NB4 (cell line): ENCODE data around the gene METRNL.
A peak's percentile ranks its signal among the peaks of the same experiment; 100 is the strongest.

ENCODE experiments used
- DNase-seq: peaks from one replicate; pipeline ENCODE4 v3.0.0; 2010; ENCODE audit warnings: low read depth
- H3K4me3 ChIP-seq: one replicate; pipeline ENCODE4 v1.5.1; 2011; ENCODE audit warnings: mild to moderate bottlenecking, low read depth, low read length, moderate library complexity
- MYC ChIP-seq: IDR thresholded peaks from 2 replicates; pipeline ENCODE4 v1.6.1; 2011; ENCODE audit warnings: low read depth, low read length
- POLR2A ChIP-seq: IDR thresholded peaks from 2 replicates; pipeline ENCODE4 v1.6.1; 2011; ENCODE audit warnings: mild to moderate bottlenecking; ENCODE audit not compliant: insufficient read length; ENCODE audit errors: extremely low read depth
- TF ChIP-seq, protein P1 (sequence below): IDR thresholded peaks from one replicate; pipeline ENCODE4 v1.5.1; 2012; ENCODE audit warnings: low read depth, low read length
- TF ChIP-seq, protein P2 (sequence below): IDR thresholded peaks from 2 replicates; pipeline ENCODE4 v1.6.1; 2011; ENCODE audit warnings: low read depth, low read length

METRNL gene

DNA sequence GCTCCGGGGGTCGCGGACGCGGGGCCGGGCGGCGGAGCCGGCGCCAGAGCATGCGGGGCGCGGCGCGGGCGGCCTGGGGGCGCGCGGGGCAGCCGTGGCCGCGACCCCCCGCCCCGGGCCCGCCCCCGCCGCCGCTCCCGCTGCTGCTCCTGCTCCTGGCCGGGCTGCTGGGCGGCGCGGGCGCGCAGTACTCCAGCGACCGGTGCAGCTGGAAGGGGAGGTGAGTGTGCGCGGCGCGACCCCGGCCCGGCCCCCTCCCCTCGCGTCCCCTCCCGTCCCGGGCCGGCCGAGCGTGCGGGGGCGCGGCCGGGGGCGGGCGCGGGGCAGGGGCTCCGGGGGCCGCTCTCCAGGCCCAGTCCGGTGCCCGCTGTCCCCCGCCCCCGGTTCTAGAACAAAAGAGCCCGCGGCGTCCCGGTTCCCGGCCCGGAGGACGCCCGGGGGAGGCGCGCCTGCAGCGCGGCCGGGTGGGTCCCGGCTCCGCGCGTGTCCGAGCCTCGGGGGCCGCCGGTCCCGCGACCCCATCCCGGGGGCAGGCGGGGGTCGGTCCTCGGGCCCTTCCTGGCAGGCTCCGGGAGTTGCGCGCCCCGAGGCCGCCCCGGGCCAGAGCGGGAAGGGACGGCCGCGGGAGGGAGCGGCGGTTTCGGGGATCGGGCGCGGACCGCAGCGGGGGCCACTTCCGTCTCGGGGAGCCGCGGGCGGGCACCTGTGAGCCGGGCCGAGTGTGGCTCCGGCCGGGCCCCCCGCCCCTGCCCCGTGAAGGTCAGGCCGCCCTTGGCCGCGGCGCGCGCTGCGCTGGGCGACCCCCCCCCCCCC lies 563 bp downstream of the METRNL start:
- no peak for TF ChIP-seq POLR2A
- TF ChIP-seq, protein P1, sequence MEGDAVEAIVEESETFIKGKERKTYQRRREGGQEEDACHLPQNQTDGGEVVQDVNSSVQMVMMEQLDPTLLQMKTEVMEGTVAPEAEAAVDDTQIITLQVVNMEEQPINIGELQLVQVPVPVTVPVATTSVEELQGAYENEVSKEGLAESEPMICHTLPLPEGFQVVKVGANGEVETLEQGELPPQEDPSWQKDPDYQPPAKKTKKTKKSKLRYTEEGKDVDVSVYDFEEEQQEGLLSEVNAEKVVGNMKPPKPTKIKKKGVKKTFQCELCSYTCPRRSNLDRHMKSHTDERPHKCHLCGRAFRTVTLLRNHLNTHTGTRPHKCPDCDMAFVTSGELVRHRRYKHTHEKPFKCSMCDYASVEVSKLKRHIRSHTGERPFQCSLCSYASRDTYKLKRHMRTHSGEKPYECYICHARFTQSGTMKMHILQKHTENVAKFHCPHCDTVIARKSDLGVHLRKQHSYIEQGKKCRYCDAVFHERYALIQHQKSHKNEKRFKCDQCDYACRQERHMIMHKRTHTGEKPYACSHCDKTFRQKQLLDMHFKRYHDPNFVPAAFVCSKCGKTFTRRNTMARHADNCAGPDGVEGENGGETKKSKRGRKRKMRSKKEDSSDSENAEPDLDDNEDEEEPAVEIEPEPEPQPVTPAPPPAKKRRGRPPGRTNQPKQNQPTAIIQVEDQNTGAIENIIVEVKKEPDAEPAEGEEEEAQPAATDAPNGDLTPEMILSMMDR, result no peak
- TF ChIP-seq, protein P2, sequence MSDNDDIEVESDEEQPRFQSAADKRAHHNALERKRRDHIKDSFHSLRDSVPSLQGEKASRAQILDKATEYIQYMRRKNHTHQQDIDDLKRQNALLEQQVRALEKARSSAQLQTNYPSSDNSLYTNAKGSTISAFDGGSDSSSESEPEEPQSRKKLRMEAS, result no peak
- no peak for TF ChIP-seq MYC
- H3K4me3 ChIP-seq, result no peak overlapping the region
- DNase-seq, result peak; percentile 43

DNA sequence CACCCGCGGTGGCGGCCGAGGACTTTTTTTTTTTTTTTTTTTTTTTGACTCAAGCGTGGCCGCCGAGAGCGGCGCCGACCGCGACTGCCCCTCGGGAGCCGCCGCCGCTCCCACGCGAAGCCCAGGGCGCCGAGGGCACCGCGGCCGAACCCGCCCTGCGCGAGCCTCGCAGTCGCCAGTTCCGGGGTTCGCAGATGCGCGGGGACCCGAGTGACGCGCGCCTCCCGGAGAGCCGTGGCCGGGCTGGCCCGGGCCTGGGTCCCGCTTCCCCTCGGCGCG lies 1.1 kb downstream of the METRNL start:
- peak; percentile 44 for DNase-seq
- no peak overlapping the region for H3K4me3 ChIP-seq
- no peak for TF ChIP-seq MYC
- TF ChIP-seq, protein P1, result no peak
- TF ChIP-seq POLR2A, result no peak
- TF ChIP-seq, protein P2, result no peak

DNA sequence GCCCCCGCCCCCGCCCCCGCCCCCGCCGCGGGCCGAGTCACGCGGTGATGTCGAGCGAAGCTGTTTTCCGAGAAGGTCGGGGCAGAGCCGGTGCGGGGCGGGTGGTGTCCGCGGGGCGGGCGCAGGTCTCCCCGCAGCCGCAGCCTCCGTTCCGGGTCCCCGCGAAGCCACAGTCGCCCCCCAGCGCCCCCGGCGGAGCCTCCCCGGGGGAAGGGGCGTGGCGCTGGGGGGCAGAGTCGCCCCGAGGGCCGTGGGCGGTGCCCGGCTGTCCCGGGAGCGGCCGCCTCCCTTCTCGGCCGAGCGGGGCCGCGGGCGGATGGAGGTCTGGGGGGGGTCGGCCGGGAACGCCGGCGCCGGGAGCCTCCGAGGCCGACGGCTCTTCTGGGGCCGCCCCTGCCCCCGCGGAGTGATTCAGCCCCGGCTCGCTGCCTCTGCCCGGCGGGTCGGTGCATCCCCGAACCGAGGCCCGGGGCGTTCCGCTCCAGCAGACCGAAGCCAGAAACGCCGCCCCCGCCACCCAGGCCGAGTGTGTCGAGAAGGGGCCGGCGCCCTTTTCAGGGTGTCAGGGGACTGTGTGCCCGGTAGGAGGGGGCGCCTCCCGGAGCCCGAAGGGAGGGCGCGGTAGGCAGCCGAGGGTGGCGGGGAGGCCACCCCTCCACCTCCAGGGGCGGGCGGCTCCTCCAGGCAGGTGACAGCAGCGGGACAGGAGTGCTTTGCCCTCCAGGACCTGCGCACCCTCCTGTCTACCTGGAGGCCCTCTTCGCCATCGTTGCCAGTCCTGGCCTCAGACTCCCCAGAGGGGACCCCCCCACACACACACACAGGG lies 1.7 kb downstream of the METRNL start:
- TF ChIP-seq MYC (no peak), POLR2A (no peak)
- TF ChIP-seq, protein P1, result no peak
- TF ChIP-seq, protein P2, result no peak
- H3K4me3 ChIP-seq, result no peak overlapping the region
- no peak for DNase-seq

DNA sequence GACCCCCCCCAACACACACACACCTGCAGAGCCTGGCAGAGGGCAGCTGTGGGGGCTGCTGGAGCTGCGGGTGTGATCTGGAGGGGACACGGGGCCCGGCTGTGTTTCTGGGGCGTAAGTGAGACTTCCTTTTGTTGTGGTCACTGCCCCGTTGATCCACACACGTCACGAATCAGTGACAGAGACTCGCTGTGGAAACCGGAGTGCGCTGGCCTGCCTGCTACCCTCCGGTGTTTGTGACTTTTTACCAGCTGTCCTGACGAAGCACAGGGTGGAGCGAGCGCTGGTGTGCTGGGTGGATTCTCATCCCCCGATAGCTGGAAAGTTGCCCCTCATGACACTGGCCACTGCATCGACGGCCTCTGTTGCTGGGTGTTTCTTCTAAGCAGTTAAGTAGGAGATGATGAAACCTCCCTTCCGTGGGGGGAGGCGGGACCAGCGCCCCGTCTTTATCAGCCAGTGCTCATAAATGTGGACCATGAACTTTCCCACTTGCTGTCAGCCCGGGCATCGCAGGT lies 2.3 kb downstream of the METRNL start:
- TF ChIP-seq POLR2A (no peak), MYC (no peak)
- TF ChIP-seq, protein P1, result no peak
- TF ChIP-seq, protein P2, result no peak
- DNase-seq, result no peak
- H3K4me3 ChIP-seq, result no peak overlapping the region

DNA sequence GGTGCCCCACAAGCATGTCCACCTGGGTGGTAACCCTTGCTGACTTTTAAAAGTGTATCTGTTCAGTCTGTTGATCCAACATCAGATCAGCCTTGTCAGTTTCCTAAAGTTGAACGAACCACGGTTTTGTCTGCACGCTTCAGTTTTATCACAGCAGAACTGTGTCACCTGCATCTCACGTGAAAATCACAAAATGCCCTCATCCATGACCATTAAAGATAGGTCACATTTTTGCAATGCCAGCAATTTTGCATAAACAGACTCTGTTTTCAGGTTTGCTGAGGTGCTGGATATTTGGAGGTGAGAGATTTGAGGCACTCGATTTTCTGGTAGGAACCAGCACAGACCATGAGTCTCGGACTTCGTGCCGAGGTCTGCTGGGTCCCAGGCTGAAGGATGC lies 3.0 kb downstream of the METRNL start:
- TF ChIP-seq POLR2A, result no peak
- TF ChIP-seq, protein P2, result no peak
- TF ChIP-seq, protein P1, result no peak
- TF ChIP-seq MYC, result no peak
- DNase-seq, result no peak
- no peak overlapping the region for H3K4me3 ChIP-seq
